HG03025 (cell line): ENCODE data around the gene ASIC2.

Source experiments
- ATAC-seq: cut with Tn5 transposase; IDR thresholded peaks from one replicate; pipeline ENCODE4 v1.9.1; 2021; ENCODE audit warnings: mild to moderate bottlenecking, moderate library complexity; ENCODE audit not compliant: unreplicated experiment, low FRiP score

The ASIC2 gene

DNA sequence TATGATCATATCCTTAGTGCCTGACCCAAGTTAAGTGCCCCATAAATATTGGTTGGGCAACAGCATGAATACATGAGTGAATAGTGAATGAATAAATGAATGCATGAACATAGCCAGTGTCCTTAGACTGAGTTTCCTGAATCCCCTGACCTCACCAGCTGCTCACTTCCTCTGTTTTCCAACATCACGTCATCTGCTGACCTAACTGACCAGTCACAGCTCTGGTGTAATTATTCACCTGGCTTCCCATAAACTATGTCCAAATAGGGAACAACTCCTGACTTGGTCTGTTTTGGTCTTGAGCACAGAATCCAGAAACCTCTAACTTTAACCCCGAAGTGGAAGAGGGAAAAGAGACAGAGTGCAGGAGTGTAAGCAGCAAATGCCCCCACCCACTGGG, 83.4 kb downstream of the ASIC2 start:
- no peak for ATAC-seq

- no peak for ATAC-seq
These were observed 85.9 kb downstream of the ASIC2 start for GRCh38 chr17:33207231-33207630.

- ATAC-seq, result no peak
These were observed 87.5 kb downstream of the ASIC2 start for GRCh38 chr17:33205552-33205951.

- ATAC-seq, result no peak
These were observed 88.4 kb downstream of the ASIC2 start for GRCh38 chr17:33204701-33205100.

DNA sequence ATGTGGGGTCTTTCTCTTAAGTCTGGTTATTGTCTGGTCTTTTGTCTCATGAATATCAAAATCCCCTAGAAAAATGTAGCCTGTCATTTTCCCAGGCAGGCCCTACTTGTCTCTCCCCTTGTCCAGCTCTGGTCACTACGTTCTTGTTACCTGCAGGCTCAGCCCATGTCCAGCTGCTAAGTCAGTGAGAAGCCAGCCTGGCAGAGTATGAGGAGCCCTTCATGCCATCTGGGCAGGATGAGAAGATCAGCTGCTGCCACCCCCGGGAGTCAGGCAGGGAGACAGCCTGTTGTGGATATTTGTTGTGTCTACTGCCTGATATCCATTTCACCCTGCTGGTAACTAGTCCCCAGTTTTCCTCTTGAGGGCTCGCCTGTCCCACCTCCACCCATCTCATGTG, 88.9 kb downstream of the ASIC2 start:
- no peak for ATAC-seq

GRCh38 chr17:33202796-33203495, 90.1 kb downstream of the ASIC2 start:
- no peak for ATAC-seq

GRCh38 chr17:33202021-33202420, 91.1 kb downstream of the ASIC2 start:
- ATAC-seq, result no peak

GRCh38 chr17:33201283-33201682, 91.8 kb downstream of the ASIC2 start:
- ATAC-seq, result no peak

GRCh38 chr17:33200587-33200986, 92.5 kb downstream of the ASIC2 start:
- no peak for ATAC-seq

GRCh38 chr17:33199571-33200510, 93.3 kb downstream of the ASIC2 start:
- ATAC-seq, result no peak

DNA sequence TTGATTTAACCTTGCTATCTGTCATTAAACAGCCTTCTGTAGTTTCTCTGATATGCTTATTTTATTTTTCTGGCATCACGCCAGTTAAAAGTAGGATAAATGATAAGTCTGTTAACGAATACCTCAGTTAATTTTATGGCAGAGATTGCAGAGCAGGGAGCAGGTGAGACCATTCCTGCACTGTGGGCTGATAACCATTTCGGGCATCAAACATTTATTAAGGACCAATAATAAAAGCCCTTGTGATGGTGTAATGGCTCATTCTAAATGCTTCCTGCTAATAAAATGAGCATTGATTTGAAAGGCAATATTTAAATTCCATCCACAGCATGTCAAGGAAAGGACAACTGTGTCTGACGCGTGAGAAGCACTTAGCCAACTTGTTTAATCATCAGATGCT, 94.1 kb downstream of the ASIC2 start:
- ATAC-seq, result no peak

GRCh38 chr17:33197342-33197741, 95.8 kb downstream of the ASIC2 start:
- no peak for ATAC-seq

DNA sequence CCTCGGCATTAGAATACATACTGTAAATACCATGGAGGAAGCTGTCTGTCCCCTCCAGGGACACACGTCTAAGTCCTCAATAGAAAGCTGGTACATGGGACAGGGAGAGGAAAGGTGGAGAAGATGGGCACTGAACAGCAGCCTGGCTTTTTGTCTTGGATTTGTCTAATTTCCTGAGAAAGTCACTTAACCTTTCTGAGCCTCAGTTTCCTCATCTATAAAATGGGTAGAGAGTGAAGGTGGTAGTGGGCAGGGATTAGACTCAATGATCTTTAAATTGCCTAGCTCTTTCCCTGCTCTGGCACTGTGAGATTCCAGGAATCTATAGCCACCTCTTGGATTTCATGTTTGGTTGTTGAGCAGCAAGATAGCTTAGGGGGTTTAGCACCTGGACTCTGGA, 96.2 kb downstream of the ASIC2 start:
- ATAC-seq, result no peak

GRCh38 chr17:33192951-33193911, 99.9 kb downstream of the ASIC2 start:
- no peak for ATAC-seq

GRCh38 chr17:33183487-33184026, 109.5 kb downstream of the ASIC2 start:
- ATAC-seq, result no peak

GRCh38 chr17:33179151-33179550, 113.9 kb downstream of the ASIC2 start:
- ATAC-seq, result no peak

DNA sequence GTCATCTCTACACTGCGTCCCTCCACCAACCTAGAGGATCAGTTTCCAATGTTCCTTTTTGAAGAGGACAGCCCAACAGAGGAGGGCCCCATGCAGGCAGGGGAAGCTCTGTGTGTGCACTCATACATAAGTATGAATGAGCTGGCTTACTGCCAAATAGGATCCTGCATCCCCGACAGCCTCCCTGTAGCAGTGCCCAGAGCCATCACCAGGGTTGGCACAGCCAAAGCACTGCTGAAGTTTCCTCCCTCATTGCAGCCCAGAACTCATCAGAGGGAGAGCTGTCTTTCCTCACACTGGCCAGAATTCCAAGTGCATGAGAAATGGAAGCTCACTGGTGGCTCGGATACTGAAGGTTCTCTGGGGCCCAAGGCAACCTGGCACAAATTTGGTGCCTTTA, 114.4 kb downstream of the ASIC2 start:
- ATAC-seq, result no peak

DNA sequence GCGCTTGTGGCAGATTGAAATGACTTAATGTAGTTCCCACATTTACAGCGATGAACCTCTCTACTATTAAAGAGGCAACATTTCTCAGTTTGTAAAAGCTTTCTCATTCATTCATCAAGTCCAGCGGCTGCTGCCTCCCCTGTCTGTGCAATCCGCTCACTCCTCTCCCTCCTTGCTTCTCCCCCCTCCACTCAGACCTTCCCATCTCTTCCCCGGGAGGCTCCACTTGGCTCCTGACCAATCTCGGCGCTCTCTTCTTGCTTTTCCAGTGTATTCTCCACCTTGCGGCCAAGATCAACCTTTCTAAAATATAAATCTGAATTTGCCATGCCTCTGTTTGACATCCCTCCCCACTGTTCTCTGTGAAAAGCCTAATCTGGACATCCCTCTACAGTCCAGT, 117.5 kb downstream of the ASIC2 start:
- no peak for ATAC-seq

GRCh38 chr17:33171931-33172330, 121.2 kb downstream of the ASIC2 start:
- no peak for ATAC-seq

DNA sequence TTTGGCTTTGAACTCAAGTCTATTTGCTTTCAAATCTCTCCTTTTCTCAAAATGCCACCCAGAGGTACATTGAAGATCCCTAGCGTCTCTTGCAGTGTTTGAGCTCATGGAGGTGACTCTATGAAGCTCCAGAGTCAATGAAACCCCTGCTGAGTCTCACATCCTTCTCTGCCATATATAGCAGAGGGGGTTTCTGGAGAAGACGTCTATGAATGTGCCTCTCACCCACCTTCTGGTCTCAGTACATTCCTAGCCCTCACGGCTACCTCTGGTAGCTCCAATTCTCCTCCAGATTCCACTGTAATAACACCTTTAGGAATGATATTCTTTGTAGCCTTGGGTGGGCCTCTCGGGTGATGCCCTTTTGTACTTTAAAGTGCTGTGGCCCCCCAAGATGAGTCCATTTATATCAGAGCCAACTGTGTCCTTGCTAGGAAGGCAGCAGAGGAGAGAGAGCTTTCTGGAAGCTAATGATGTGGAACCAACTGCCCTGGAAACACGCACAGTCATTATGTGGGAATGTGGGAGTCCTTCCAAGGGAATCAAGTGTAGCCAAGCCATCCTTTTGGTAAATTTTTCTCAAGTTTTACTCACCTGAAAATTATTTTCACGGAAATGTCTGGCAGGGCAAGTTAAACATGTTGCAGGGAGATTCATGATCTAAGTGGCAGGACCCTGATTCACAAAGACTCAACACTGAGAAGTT, 123.4 kb downstream of the ASIC2 start:
- ATAC-seq, result no peak
